ENCODE data around the gene SBF1.

DNA sequence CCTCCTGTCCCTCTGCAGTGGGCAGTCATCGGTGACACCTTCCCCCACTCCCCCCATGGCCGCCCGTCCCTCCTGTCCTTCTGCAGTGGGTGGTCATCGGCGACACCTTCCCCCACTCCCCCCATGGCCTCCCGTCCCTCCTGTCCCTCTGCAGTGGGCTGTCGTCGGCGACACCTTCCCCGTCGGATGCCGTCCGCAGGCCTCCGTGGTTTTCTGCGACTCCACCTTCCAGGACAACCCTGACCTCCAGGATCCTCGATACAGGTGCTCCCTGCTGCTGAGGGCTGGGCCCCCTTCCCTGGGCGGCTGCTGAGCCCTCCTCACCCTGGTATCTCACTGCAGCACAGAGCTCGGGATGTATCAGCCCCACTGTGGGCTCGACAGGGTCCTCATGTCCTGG lies 14.1 kb upstream of the SBF1 start:
- TF ChIP-seq YY1 (IDR thresholded peaks at IDR 0.05; ENCODE audit: insufficient read depth, insufficient read length), result no peak
- no peak for TF ChIP-seq SUZ12 (IDR thresholded peaks at IDR 0.05; ENCODE audit: extremely low read depth, insufficient read depth, insufficient read length)
